ENCODE results near the gene TNFRSF21.

DNA sequence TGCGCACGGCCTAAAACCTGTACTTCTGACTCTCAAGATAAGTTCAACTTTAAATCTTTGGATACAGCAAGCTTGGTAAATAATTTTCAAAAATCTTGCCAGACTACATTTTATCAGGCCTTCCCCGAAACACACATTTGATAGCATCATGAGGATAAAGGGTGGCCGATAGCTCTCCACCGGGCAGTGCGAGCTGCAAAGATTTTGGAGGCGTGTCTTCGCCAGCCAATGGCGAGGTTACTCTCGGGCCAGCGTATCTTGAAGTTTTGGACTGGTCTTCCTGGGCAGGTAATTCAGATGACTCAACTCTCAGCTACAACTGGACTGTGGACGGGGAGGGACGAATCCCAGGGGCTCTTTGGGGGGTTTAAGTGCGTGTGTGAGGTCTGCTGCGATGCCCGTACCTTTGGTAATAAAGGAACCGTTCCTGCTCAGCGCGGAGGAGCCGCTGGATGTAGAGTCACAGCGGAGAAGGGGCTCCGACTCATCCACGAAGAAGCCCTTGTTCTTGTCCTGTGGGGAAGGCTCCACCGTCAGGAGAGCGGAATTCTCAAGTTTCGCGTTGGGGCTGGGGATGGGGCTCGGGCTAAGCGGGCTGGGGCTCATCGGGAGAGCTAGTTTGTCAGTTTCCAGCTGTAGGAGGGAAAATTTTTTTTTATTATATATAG is 75.3 kb downstream of the TNFRSF21 start:
- TF ChIP-seq YY1 (IDR thresholded peaks at IDR 0.05; ENCODE audit: low read depth) (no peak), MAX (IDR thresholded peaks at IDR 0.05) (no peak), TCF12 (IDR thresholded peaks at IDR 0.05; ENCODE audit: low read depth) (no peak), EGR1 (IDR thresholded peaks at IDR 0.05) (no peak), EP300 (IDR thresholded peaks at IDR 0.05; ENCODE audit: borderline replicate concordance) (no peak), RAD21 (IDR thresholded peaks at IDR 0.05; ENCODE audit: low read depth) (no peak), TEAD4 (IDR thresholded peaks at IDR 0.05) (no peak), USF1 (IDR thresholded peaks at IDR 0.05) (no peak), ZBTB7A (IDR thresholded peaks at IDR 0.05; ENCODE audit: low read depth) (no peak), NFIC (IDR thresholded peaks at IDR 0.05) (no peak), TAF1 (IDR thresholded peaks at IDR 0.05; ENCODE audit: low read depth) (no peak), FOXM1 (IDR thresholded peaks at IDR 0.05; ENCODE audit: borderline replicate concordance, low read depth) (no peak), CEBPB (IDR thresholded peaks at IDR 0.05) (no peak)

Measured in Ishikawa (cell line).